Measurements from ENCODE around the gene EXOC7.

DNA sequence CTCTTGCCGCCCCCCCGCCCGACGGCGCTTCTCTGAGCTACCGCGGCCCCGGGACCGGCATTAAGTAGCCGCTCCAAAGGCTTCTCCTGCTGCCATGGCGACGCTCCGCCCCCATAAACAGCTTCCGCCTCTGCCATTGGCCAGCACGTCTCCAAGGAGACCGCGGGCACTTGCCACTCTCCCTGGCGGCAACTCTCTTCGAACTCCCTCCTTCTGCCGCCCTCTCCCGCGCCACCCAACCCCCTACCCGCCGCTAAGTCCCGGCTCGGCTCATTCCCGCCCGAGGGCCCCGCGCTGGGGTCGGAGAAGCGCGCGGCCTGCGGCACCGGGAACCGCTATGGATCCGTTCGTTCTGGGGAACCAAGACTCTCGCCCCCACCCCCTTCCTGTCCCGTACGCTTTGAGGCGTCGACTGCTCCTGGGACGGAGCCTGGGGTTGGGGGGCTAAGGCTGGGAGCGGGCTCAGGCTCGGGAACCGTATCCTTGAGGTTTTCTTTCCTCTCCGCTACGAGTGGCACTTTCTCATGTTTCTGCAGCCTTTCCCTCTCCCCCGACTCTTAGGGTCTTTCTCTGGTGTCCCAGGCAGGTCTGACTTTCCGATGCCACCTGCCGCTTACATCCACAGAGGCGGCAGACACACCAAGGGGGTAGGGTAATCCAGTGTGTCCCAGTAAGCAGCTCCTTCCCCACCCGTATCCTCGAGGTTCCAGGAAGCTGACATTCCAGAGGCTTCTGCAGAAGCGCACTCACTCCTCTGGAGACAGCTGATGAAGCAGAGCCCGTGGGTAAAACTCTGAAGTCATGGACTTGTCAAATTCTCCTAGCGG is 37.8 kb upstream of the EXOC7 start, which contains the start of gene FOXJ1:
- TF ChIP-seq POLR2AphosphoS5 (IDR thresholded peaks at IDR 0.05; ENCODE audit: insufficient read depth in 1 of 2, low read depth in 1 of 2) (peak in 1 of 2 donors; percentile 17), POLR2A (IDR thresholded peaks at IDR 0.05) (no peak)
- TF ChIP-seq, protein P1, sequence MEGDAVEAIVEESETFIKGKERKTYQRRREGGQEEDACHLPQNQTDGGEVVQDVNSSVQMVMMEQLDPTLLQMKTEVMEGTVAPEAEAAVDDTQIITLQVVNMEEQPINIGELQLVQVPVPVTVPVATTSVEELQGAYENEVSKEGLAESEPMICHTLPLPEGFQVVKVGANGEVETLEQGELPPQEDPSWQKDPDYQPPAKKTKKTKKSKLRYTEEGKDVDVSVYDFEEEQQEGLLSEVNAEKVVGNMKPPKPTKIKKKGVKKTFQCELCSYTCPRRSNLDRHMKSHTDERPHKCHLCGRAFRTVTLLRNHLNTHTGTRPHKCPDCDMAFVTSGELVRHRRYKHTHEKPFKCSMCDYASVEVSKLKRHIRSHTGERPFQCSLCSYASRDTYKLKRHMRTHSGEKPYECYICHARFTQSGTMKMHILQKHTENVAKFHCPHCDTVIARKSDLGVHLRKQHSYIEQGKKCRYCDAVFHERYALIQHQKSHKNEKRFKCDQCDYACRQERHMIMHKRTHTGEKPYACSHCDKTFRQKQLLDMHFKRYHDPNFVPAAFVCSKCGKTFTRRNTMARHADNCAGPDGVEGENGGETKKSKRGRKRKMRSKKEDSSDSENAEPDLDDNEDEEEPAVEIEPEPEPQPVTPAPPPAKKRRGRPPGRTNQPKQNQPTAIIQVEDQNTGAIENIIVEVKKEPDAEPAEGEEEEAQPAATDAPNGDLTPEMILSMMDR (IDR thresholded peaks at IDR 0.05) = no peak

All from vagina (tissue), 2 donors.